ENCODE data around the gene MAPKAP1.

- TF ChIP-seq POLR2A (IDR thresholded peaks at IDR 0.05; ENCODE audit: low read depth, low read length) (no peak), POLR2AphosphoS5 (IDR thresholded peaks at IDR 0.05; ENCODE audit: low read depth, low read length) (no peak), SPI1 (IDR thresholded peaks at IDR 0.05; ENCODE audit: low read depth, low read length) (no peak), TAF1 (IDR thresholded peaks at IDR 0.05; ENCODE audit: low read depth, low read length) (no peak)
These were observed 280.1 kb downstream of the MAPKAP1 start for GRCh38 chr9:125426926-125427325.
